Kidney (tissue), 14 donors: Measurements from ENCODE around the gene KIF26B. TPM values are rescaled to one million over a fixed set of nuclear protein-coding genes. Genes with fewer than 3 reads are reported as not detected.

ENCODE experiments used
- DNase-seq, 5 donors: peaks; one replicate each; pipeline ENCODE4 v3.0.0-alpha.2; 2013 to 2020
- FAIRE-seq: peaks from 2 replicates; lab custom pipeline; 2012; peaks lifted over from hg19 to GRCh38; lab: Jason Lieb, UNC
- H3K27ac ChIP-seq, 2 donors: one replicate each; pipeline ENCODE4 v1.7.0; 2013; ENCODE audit warnings: low read depth in 2 of 2, low read length in 2 of 2, inconsistent platforms in 1 of 2
- H3K27me3 ChIP-seq: one replicate; pipeline ENCODE4 v1.7.1; 2013; ENCODE audit warnings: low read length, inconsistent platforms; ENCODE audit not compliant: control insufficient read depth, insufficient read depth
- H3K36me3 ChIP-seq, 3 donors: one replicate each; pipeline versions ENCODE4 v1.7.0 to v1.7.1; 2013; ENCODE audit warnings: low read length in 3 of 3, control low read depth in 1 of 3, inconsistent platforms in 1 of 3; ENCODE audit not compliant: insufficient read depth in 3 of 3, control insufficient read depth in 2 of 3
- H3K4me1 ChIP-seq, 3 donors: one replicate each; pipeline versions ENCODE4 v1.7.0 to v1.7.1; 2013; ENCODE audit warnings: low read length in 3 of 3, inconsistent platforms in 1 of 3, low read depth in 1 of 3; ENCODE audit not compliant: control insufficient read depth in 2 of 3, insufficient read depth in 2 of 3
- H3K4me3 ChIP-seq, 3 donors: one replicate each; pipeline versions ENCODE4 v1.7.0 to v1.8.1; 2013; ENCODE audit warnings: low read length in 3 of 3, control low read depth in 1 of 3, inconsistent platforms in 1 of 3
- H3K9ac ChIP-seq, 3 donors: one replicate each; pipeline versions ENCODE4 v1.7.0 to v1.7.1; 2013; ENCODE audit warnings: low read length in 3 of 3, control low read depth in 1 of 3, inconsistent platforms in 1 of 3
- H3K9me3 ChIP-seq, 3 donors: one replicate each; pipeline versions ENCODE4 v1.7.0 to v1.7.1; 2013; ENCODE audit warnings: low read length in 3 of 3, control low read depth in 1 of 3, inconsistent platforms in 1 of 3; ENCODE audit not compliant: control insufficient read depth in 2 of 3, insufficient read depth in 1 of 3
- CTCF ChIP-seq: IDR thresholded peaks from 3 replicates; pipeline ENCODE4 v1.5.1; 2012; ENCODE audit warnings: mild to moderate bottlenecking, moderate library complexity, borderline replicate concordance; ENCODE audit not compliant: insufficient read depth; ENCODE audit errors: extremely low read depth
- intact Hi-C: fragments of 100-400 bp; cut with DNase I; formaldehyde crosslinking; loops from one replicate; pipeline ENCODE4 v1.11.1; 2022
- polyA plus RNA-seq: library from polyadenylated mRNA; stranded (reverse); fragments of 350-450 nt; fragmentation: Illumina TruSeq; extraction: RNeasy Lipid Tissue Mini Kit (QIAGEN cat#74804); gene quantifications from one replicate; pipeline ENCODE4 v1.2.3, GENCODE V29; 2014; ENCODE audit warnings: low read depth, low replicate concordance; ENCODE audit not compliant: insufficient read depth
- total RNA-seq: library from RNA; stranded (reverse); fragmentation: NEBNext Ultra II Directional; extraction: Animal tissue kit (Norgen Biotek cat#: 25700); gene quantifications from one replicate; pipeline ENCODE4 v1.2.1, GENCODE V29; 2021
- donor health status: control.
- donor health status: control.
- donor health status: control.
- donor health status: control.
- donor health status: control.
- donor health status: DM: yes; HTN: yes; CAD: no.
- donor health status: Normal renal cell carcinoma (clear cell type).

KIF26B gene
- total and polyA plus RNA-seq, 2 donors from 2014 or later = 0.52 to 10.7 TPM

DNA sequence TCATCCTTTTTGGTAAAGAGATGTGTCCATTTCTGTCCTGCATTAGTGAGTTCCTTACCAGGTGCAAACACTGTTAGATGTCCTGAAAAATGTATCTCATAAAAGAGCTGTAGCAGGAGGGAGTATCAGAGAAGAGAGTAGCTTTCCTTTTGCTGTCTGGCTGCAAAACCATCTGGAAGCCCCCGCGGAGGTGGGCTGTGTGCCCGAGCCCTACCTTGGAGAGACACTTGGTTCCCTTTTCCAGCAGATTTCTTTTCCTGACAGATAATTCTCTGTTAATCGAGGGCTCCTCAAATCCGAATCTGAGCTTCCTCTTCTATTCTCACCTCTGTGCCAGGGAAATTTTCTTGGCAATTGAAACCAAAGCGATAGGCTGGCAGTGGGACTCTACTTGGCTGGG lies 53.0 kb downstream of the KIF26B start:
- Histone ChIP-seq H3K4me3 (no peak overlapping the region), H3K9me3 (peaks cover 0 to 16% (median 11%) of the 10 kb centered on the region in 3 donors), H3K4me1 (no peaks in the 10 kb centered on the region), H3K27ac (no peak overlapping the region), H3K9ac (no peak overlapping the region), H3K27me3 (no peaks in the 10 kb centered on the region), H3K36me3 (no peaks in the 10 kb centered on the region)
- no peak for TF ChIP-seq CTCF
- no peak for DNase-seq
- FAIRE-seq = no peak
- intact Hi-C loops = no loop called here

DNA sequence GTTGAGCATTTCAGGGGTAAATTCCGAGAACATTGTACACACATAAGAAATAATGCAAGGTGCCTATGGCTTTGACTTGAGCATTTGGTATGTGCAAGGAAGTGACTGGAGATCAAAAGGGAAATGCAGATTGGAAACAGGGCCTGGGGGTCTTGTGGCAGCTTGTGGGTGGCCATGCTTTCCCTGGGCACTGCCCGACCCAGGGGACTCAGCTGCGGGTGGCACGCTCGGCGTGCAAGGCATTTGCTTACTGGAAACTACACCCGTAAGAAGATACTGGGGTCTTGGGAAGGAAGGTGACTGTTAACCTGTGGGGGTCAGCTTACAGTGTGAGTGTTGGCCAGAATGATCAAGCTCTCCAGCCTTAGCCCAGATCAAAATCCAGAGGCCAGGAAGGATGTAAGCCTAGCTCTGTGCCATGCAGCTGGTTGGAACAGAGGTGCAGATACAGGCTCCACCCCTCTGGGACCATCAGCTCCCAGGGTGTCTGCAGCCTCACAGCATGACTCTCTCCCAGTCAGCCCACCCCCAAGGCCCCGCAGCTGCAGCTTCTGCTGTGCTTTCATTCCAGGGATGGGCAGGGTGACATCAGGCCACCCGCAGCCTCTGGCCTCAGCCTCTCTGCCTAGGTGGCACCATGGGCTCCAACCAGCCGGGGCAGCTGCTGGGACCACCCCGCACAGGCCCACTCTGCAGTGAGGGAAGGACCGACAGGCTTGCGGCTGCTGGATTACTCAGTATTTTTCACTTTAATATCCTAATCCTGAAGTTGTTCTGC lies 55.1 kb downstream of the KIF26B start:
- no peak for FAIRE-seq
- peaks cover 0 to 16% (median 11%) of the 10 kb centered on the region in 3 donors for H3K9me3 ChIP-seq
- intact Hi-C loops = no loop called here

GRCh38 chr1:245211035-245211749 lies 56.4 kb downstream of the KIF26B start:
- TF ChIP-seq CTCF = no peak
- Histone ChIP-seq H3K36me3 (no peaks in the 10 kb centered on the region), H3K27me3 (no peaks in the 10 kb centered on the region), H3K27ac (no peak overlapping the region), H3K9me3 (peaks cover 0 to 14% (median 8%) of the 10 kb centered on the region in 3 donors), H3K9ac (no peak overlapping the region), H3K4me3 (no peak overlapping the region), H3K4me1 (no peaks in the 10 kb centered on the region)
- no peak for FAIRE-seq
- DNase-seq = no peak
- intact Hi-C loops = no loop called here

More for the DNA sequence above, 55.1 kb downstream of the KIF26B start:
- no peaks in the 10 kb centered on the region for H3K4me1 ChIP-seq
- H3K27ac ChIP-seq = no peak overlapping the region
- DNase-seq = peak in 1 of 5 donors; percentile 43
- H3K36me3 ChIP-seq = no peaks in the 10 kb centered on the region
- no peak for TF ChIP-seq CTCF
- H3K9ac ChIP-seq = no peak overlapping the region
- no peaks in the 10 kb centered on the region for H3K27me3 ChIP-seq
- H3K4me3 ChIP-seq = no peak overlapping the region
